ENCODE results near the gene METAP2.

Gene METAP2

DNA sequence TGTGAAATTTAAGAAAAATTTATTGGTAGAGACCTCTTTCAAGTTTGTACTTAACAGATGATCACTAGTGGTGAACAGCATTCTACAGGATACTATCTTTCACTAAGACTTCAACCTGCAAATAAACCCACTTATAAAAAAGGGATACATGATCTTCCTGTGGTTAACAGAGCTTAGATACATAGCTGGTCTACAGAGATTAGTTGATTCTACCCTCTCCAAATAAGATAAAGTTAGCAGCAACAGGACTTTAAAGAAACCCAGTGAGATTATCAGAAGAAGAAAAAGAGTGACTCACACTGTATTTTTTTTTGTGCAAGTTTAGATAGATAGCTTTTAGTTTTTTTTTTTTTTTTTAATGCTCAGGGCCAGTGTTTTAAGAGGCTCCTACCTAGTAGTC is 42.8 kb downstream of the METAP2 start:
- DNase-seq: no peak

DNA sequence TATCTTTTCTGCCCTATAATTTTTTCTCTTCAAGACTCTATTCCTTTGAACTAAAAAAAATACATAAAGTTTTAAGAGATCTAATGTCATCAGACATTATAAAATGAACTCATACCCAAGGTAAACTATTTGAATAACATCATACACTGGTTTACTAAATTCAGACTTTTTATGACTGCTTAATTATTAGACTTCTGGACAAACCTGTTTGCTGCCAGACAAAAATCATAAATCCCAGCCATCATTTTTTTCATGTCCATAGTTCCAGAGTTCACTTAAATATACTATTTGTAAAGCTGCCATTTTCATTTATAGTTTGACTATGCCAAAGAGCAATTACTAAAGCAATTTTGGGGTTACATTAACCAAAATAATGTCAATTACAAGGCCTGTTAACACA is 43.3 kb downstream of the METAP2 start:
- no peak for DNase-seq

DNA sequence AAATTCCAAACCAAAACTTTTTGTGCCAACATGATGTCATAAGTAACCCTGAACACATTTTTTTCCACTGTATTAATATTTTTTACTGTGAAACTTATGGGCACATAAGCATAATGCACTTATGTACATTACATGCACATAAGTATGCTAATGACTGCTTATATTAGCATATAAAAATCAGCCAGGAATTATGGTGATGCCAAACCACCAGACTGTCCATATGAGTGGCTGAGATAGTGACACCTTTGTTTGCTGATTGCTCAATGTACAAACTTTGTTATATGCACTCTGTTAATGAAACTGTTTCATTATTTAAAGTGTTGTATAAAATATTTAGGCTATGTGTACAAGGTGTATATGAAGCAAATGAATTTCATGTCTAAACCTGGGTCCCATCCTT is 45.0 kb downstream of the METAP2 start:
- no peak for DNase-seq

DNA sequence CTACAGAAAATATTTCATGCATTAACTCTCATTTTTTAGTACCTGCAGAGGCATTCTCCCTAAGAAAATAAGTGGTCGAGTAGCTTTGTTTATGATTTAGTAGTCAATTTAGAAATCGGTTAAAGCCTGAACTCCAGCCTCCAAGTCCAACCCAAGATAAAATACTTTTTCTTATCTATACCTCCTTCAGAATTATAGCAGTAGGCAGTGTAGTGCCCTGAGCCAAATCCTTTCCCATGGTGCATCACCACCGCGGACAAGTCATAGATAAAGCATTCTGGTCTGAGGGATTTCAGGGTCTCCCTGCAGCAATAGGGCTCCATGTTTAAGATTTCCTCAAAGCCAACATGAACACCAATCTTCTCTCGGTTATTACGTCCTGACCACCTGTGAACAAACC is 46.9 kb downstream of the METAP2 start:
- no peak for DNase-seq

DNA sequence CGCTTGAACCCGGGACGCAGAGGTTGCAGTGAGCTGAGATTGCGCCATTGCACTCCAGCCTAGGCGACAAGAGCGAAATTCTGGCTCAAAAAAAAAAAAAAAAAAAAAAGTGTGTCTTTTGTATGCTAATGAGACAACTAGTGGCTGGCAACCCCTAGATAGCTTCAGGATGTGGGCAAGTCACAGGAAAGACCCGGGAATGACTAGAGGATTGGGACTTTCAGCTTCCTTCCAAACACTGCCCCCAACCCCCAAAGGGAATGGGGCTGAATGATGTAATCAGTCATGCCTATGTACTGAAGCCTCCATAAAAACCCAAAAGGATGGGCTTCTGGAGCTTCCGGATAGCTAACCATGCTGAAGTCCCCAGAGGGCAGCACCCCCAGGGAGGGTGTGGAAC is 48.7 kb downstream of the METAP2 start:
- no peak for DNase-seq

DNA sequence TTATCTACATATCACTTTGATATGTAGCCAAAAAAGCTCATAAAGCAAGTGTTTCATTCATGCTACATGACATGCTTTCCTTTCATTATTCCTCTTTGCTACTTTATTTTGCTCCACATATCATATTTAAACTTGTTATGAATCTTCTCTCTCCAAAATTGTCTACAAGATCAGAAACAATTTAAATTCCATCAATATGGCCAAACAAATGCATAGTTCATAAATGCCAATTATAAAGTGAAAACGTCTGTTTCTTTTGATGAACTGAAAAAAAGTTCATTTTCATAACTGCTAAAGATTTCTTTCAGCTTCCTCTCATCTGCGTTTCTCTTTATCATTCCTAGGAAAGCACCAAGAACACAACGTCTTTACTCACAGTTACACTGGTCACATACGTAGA is 54.5 kb downstream of the METAP2 start:
- DNase-seq: no peak

DNA sequence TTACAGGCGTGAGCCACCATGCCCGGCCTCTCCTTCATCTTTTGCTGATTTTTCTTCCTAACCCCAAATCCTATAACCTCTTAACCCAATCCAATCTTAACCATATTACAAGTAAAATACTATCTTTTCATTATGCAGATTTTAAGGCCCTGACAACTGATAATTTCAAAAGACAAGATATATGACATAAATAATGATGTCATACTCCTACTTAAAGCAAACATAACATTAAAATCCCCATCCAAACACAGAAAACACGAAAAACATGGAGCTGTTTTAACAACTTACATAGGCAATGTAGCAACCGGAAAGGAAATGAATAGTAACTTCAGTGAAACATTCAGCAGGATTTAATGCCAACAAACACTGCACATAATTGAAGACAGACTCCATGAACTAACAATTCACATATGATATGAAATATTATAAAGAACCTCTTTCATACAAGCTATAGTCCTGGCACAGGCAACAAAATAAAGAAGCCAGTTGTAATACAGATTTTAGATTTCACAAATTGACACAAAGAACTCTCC is 55.8 kb downstream of the METAP2 start:
- DNase-seq: no peak

DNA sequence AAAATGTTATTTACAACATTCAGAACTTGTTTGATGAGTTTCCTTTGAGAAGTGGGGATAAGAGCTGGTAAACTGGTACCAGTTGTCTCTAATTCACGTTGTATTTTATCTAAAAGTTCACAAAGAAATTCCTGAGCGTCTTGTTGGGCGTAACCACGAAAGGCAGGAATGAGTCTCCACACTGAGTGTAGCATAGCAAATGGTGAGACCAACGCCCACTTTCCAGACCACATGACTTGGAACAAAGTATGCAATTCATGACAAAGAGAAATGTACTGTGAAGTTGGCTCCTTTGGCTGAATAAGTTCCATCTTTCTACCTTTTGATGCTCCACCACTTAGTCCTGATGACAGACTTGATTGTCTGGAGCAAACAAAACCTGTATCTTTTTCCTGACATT is 58.9 kb downstream of the METAP2 start:
- peak; percentile 36 for DNase-seq

DNA sequence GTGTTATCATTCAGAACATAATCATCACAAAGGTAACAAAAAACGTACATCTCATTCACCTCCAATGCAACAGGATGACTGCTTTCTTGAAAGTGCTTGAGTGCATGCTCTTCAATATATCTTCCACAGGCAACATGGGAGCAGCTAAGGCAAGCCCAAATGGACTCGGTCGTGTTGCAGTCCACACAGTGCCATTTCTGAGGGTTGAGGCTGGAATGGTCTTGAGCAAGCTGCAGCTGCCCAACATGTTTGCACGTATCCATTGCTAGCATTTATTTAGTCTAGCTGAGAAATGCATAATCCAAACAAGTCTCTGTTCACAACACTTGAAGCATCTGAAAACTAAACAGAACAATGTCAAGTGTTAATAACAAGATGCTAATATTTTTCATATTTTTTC is 60.0 kb downstream of the METAP2 start:
- no peak for DNase-seq

DNA sequence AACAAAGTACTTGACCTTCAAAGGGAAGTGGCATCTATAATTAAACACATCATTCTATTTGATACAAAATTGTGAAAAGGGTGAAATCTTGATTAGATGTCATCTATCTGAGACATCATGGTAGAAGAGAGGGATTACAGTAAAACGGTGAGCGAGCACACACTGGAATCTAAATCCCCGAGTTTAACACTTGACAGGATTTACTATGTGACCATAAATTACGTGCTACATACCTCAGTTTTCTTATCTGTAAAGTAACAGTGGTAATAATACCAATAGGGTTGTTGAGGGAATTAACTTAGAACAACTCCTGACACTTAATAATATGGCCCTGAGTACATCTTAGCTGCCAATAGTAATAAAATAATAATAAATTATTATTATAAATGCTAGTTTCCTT is 64.1 kb downstream of the METAP2 start:
- no peak for DNase-seq

DNA sequence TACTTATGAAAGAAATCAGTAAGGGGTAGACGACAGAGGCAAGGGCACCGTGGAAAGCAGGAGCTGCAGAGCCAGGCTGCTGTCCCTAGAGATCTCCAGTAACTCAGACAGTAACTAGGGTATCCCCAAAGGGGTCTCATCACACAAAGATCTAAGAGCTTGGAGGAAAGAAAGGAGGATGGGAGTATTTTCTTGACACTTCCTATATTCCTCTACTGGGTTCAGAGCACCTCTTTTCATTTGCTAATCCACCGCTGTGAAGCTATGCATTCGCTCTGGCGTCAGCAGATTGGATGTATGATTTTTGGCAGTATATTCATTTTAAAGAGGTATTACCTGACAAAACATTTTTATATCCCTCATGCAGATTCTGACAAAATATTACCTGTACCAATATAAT is 64.7 kb downstream of the METAP2 start:
- no peak for DNase-seq

DNA sequence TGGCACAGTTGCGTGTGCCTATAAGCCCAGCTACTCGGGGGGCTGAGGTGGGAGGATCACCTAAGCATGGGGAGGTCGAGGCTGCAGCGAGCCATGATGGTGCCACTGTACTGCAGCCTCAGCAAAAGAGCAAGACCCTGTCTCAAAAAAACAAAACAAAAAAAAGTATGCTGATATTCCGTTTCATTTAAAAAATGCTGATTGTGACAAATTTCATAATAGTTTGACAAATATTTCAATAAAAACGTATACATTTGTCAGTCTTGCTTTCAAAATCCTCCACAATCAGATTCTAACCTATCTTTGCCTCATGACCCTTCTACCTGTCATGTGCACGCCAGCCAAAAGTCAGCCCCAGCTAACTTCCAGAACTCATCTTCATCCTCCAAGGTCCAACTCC is 67.5 kb downstream of the METAP2 start:
- DNase-seq: no peak

DNA sequence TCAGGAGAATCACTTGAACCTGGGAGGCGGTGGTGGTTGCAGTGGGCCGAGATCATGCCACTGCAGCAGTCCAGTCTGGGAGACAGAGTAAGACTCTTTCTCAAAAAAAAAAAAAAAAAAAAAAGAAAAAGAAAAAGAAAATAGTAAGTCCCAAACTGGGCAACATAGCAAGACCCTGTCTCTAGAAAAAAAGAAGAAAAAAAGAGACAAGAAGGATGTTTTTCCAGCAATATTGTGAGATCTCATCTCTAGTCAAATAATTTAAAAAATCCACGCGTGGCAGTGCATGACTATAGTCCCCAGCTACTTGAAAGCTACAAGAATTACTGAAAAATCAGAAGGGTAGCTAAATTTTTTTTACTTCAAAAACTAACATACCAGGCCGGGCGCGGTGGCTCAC is 69.4 kb downstream of the METAP2 start:
- DNase-seq: no peak

DNA sequence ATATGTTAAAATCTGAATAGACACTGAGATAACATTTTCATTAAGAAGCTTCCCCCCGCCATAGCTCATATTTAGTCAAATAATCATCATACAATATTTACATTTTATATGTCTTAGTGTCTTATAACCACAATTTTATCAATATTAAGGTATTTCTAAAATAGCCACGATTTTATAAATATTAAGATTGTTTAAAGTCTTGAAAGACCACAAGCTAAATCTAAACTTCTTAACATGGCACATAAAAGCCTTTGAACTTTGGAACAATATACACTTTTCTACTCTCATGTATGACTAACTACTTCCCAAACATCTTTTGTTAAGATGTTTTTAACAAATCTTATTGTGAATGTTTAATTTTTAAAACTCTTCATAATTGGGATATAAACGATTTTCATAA is 70.8 kb downstream of the METAP2 start:
- no peak for DNase-seq

DNA sequence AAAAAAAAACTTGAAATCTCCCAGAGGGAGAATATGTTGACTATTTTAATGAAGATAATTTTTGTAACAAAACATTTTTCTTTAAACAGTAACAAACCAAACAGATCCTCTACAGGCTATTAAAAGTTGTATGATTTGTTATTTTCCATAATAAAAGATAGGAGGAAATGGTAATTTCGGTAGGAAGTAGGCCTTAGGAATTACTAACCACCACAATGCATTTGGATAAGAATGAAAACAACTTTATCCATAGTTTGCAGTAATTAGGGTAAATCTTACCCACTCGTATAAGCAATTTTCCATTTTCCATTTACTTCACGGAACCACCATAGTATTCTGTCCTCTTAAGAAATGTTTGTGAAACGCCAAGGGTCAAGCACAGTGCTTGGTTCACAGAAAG is 71.4 kb downstream of the METAP2 start:
- no peak for DNase-seq

DNA sequence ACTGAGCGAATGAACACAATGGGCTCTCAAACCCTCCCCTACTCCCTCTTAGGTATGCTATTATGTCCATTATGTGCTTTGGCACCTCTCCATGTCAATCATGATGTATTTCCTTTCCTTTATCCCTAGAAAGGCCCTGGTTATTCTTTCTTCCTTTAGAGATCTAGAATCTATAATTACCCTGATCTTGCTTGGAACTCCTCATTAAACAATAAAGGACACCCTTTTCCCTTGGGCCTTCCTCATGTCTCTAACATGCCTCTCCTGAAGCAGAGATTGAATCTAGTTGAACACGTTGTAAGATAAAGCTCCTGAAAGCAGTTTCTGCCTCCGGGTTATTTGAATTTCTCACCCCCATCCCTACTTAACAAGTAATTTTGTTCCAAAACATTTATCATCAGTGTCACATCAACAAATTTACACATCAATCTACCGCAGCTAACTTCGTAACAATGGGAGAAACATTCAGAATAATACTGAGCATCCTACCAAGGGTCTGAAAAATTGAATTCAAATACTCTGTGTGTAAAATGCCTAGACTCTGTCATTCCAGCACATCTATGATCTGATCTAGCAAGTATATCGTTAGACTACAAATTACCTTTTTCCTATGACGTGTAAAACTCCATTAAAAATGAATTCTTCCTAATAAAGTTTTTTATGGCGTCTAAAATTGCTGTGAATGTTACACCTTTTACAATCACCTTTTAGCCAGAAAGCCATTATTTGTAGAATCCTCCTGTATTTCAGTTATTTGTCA is 72.0 kb downstream of the METAP2 start:
- no peak for DNase-seq

DNA sequence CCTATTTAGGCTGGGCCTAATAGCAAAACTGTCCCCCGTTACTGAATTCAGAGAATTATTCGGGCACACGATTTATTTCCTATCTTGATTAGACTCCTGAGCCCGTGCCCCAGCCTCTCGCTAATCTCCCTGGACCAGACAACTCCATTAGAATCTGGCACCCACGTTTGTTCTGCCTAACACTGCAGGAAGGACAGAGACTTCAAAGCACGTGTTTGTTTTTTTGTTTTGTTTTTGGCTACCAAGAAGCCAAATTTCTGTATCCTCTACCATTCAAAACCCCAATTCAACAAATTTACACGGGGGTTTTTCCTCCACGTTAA is 72.5 kb downstream of the METAP2 start:
- no peak for DNase-seq

DNA sequence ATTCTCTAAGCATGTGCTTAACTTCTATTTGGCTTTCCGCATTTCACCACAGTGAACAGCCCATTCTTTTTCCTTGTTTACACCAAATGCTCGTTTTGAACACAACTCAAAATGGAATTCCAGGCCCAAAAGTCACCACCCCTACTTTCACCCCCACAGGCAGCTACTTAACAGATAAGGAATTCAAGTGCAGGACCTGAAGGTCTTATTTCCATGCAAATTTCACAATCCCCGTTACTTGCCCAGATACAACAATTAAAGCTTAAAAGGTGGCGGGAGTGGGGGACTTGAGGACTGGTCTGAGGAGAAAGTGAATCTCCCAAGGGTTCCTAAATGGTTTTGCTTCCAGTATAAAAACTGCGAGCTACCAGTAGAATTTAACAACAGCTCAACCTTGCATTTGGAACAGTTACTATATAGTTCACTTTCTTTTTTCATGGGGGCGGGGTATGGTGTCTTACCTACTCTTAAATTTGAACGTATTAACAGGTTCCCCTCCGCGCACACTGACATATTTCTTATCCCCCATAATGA is 73.6 kb downstream of the METAP2 start:
- DNase-seq: no peak

DNA sequence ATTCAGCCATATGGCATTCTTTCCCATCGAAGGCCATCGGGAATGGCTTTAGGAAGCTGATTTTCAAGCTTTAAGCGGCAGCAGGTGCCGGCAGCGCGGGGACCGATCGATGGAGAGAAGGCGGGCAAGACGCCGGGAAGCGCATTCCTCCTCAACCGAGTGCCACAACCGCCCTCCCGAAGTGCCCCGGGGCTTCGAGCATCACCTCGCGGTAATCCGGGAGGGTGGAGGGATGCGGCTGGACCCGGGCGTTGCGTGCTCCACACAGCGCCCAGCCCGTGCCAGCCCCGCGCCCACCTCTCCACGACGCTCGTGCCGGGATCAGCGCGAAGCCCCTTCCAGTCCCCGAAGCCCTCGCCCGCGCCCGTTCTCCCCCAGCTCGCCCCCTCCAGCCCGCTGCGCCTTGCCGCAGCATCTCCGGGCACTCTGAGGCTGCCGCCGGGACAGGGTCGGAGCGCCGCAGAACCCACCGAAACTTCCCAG is 74.1 kb downstream of the METAP2 start:
- peak; percentile 35 for DNase-seq

DNA sequence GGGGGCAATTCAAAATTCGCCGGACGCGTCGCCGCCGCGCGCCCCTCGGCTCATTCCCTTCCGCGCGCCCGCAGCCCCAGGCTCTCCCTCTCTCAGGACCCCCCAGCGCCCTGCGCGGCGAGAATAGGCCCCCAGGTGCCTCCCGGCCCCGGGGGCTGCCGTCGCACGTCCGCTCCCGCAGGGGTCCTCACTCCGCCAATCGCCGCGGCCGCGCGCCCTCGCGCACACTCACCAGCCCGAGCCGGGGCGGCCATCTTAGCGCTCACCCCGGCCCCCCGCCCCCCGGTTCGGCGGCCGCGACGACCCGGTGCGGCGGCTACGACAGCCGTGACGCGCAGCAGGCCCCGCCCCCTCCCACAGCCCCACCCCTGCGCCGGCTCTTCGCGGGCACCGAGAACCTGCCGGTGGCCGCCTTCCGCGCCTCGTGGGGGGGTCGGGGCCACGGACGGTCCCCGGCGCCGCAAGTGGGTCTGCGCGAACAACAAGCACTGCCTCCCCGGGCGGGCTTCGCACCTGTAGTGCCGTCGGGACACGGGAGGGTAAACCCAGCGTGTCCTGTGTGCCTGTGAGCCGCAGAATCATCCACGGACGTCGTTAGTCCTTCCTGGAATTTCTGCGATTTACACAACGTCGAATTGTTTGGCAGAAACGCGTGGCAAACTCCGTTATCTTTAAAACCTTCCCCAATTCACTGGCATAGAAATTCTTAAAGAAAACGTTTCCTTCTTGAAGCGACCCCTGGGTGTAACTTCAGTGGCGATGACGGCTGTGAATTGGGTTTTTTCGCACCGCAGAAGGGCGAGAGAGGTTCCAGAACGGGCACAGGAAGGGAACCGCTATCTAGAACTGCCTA is 74.8 kb downstream of the METAP2 start:
- DNase-seq: peak; percentile 71

DNA sequence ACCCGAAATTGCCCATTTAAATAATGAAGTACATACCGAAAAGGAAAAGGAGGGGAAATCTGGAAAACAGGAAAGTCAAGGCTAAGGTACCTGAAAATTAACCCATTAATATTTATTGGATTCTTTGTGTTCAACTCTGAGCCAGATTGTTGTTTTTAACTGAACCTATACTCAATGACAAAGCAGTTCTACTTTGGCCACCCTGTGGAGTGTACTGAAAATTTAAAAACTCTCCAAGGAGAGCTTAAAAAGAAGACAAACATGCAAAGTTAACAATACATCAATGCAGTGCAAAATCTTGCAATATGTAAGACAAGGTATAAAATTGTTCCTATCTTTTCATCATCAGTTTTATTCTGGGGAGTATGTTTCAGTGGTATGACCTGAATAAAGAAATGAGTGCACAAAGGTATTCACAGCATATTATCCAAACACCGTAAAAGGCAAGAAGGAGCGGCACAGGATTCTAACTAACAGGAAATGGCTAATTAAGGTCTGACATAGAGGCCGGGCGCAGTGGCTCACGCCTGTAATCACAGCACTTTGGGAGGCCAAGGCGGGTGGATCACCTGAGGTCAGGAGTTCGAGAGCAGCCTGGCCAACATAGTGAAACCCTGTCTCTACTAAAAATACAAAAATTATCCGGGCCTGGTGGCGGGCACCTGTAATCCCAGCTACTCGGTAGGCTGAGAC is 75.6 kb downstream of the METAP2 start:
- no peak for DNase-seq

DNA sequence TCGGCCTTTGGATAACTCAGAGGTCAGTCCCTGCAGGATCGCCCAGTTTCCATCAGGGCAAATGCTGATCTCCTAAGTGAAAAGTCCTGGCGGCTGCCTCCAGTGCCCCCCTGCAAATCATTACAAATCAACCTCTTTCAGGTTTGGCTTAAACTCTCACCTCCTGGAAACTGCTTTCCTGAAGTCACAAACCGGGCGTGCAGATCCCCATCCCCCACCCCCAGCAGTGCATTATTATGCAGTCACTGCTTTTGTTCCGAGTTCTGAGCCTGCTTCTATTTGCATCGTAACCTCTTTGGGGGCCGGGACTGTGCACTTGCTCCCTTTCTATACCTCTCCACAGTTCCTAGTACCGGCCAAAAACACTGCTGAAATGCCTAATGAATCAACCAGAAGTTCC is 77.4 kb downstream of the METAP2 start, which contains the start of gene USP44:
TSS of gene USP44 (minus strand) at position 172 of the 400 bp plus-strand sequence. CDS start 17,220 bp downstream, outside the sequence.
- DNase-seq: peak; percentile 10

DNA sequence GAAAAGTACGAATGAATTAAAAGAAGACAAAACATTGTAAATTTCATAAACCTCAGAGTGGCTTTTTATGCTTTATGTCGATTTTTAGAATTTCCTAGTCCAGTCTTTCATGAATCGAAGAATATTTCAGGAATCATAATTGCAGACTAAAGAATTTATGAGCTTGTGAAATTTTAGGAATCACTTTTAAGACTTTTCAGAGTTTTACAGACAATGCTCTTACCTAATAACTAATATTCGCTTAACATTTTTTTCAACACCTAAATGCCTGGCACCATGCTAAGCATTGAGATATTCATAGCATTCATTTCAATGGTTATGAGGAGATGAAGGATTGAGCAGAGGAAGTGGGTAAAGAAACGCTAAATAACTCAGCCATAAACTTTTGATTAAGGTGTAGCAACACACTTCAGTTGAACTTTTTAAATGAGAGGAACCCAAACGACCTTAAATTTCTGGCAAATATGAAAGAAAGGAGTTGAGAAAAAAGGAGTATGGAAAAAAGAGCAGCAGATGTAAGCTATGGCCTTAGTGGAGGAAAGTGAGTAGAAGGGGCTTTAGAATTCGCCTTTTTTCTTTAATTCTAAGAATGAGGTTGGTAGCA is 78.1 kb downstream of the METAP2 start:
- DNase-seq: no peak

Measured in stimulated activated CD4-positive, alpha-beta T cell treated with anti-CD3 and anti-CD28 coated beads, Interleukin-4, amount 100 ng/mL, for 24 hours (primary cell).